H1 (cell line): Measurements from ENCODE around the gene ERC1. TPM values are rescaled to one million over a fixed set of nuclear protein-coding genes. Genes with fewer than 3 reads are reported as not detected.

Source experiments
- CTCF ChIA-PET: fragments of 300-600 bp; sonication (Branson Sonifier 250); formaldehyde crosslinking; loops from one replicate; lab custom pipeline; 2021; ENCODE audit not compliant: partially characterized antibody; lab: Charles Lee
- POLR2A ChIA-PET: fragments of 300-600 bp; sonication (Branson Sonifier 250); formaldehyde crosslinking; loops from one replicate; lab custom pipeline; 2021; ENCODE audit warnings: inconsistent platforms; ENCODE audit not compliant: partially characterized antibody; lab: Charles Lee
- DNase-seq, 2 experiments: peaks; one replicate each; pipeline versions ENCODE4 v3.0.0 to v3.0.0-alpha.2; 2010 to 2022; ENCODE audit warnings: low spot score in 2 of 2, low read depth in 1 of 2, mixed read lengths in 1 of 2
- FAIRE-seq: peaks from 2 replicates; lab custom pipeline; 2011; peaks lifted over from hg19 to GRCh38; lab: Jason Lieb, UNC
- H2AFZ ChIP-seq: 2 replicates; pipeline ENCODE4 v1.8.1; 2012; ENCODE audit warnings: low read length, inconsistent platforms
- H2AK5ac ChIP-seq: 2 replicates; pipeline ENCODE4 v1.6.1; 2013; ENCODE audit warnings: low read depth, low read length
- H2BK120ac ChIP-seq: replicated peaks from 2 replicates; pipeline ENCODE3; 2013; ENCODE audit warnings: low read depth, low read length, inconsistent platforms
- H2BK12ac ChIP-seq: 2 replicates; pipeline ENCODE4 v1.6.1; 2013; ENCODE audit warnings: low read depth, low read length
- H2BK15ac ChIP-seq: 2 replicates; pipeline ENCODE4 v1.6.1; 2013; ENCODE audit warnings: low read length
- H2BK20ac ChIP-seq: 2 replicates; pipeline ENCODE4 v1.6.1; 2013; ENCODE audit warnings: low read length
- H2BK5ac ChIP-seq: 2 replicates; pipeline ENCODE4 v1.6.1; 2013; ENCODE audit warnings: low read depth, low read length
- H3K14ac ChIP-seq: 2 replicates; pipeline ENCODE4 v1.6.1; 2013; ENCODE audit warnings: inconsistent platforms; ENCODE audit not compliant: insufficient read length
- H3K18ac ChIP-seq: 2 replicates; pipeline ENCODE4 v1.6.1; 2013; ENCODE audit warnings: low read length; ENCODE audit errors: extremely low read depth
- H3K23ac ChIP-seq: 2 replicates; pipeline ENCODE4 v1.6.1; 2013; ENCODE audit warnings: inconsistent platforms; ENCODE audit not compliant: insufficient read length
- H3K23me2 ChIP-seq: 2 replicates; pipeline ENCODE4 v1.6.1; 2013; ENCODE audit warnings: low read depth, low read length
- H3K27ac ChIP-seq: 2 replicates; pipeline ENCODE4 v1.6.1; 2011; ENCODE audit warnings: low read depth, low read length, inconsistent platforms
- H3K27me3 ChIP-seq, 4 experiments: replicated peaks in 1 of 4; 1 replicate in 1 of 4; 2 replicates in 3 of 4; pipeline versions ENCODE4 v1.6.1 to v1.8.1; 2011 to 2013; ENCODE audit warnings: low read length in 3 of 4, mild to moderate bottlenecking in 3 of 4, inconsistent platforms in 2 of 4, mixed read lengths in 2 of 4, moderate library complexity in 1 of 4; ENCODE audit not compliant: control insufficient read depth in 3 of 4, insufficient read depth in 3 of 4; ENCODE audit errors: extremely low read depth in 1 of 4
- H3K36me3 ChIP-seq, 4 experiments: 2 replicates each; pipeline versions ENCODE4 v1.6.1 to v1.8.1; 2011 to 2013; ENCODE audit warnings: mild to moderate bottlenecking in 4 of 4, low read length in 3 of 4, moderate library complexity in 2 of 4, control low read depth in 1 of 4, inconsistent platforms in 1 of 4; ENCODE audit not compliant: insufficient read depth in 4 of 4, control insufficient read depth in 2 of 4
- H3K4ac ChIP-seq: replicated peaks from 2 replicates; pipeline ENCODE3; 2013; ENCODE audit warnings: low read length, low read depth, mixed read lengths, inconsistent platforms; ENCODE audit not compliant: insufficient read length
- H3K4me1 ChIP-seq, 4 experiments: replicated peaks in 1 of 4; 1 replicate in 1 of 4; 2 replicates in 3 of 4; pipeline versions ENCODE4 v1.6.1 to v1.8.1; 2011 to 2013; ENCODE audit warnings: low read length in 3 of 4, inconsistent platforms in 2 of 4, mixed read lengths in 1 of 4; ENCODE audit not compliant: insufficient read depth in 4 of 4, control insufficient read depth in 3 of 4
- H3K4me2 ChIP-seq, 2 experiments: 2 replicates each; pipeline versions ENCODE4 v1.6.1 to v1.8.1; 2011 to 2013; ENCODE audit warnings: low read depth in 2 of 2, low read length in 2 of 2, control low read depth in 1 of 2, inconsistent platforms in 1 of 2, mild to moderate bottlenecking in 1 of 2; ENCODE audit not compliant: insufficient read depth in 1 of 2
- H3K4me3 ChIP-seq, 4 experiments: fragments of 200-600, 300-600 bp in 1 of 4; sonication (generic), shearing (Covaris generic), sonication (Bioruptor Twin) in 1 of 4; 2 replicates each; pipeline versions ENCODE4 v1.5.1 to v1.8.1; 2011 to 2016; ENCODE audit warnings: low read length in 4 of 4, low read depth in 3 of 4, control low read depth in 2 of 4, inconsistent platforms in 2 of 4, mild to moderate bottlenecking in 2 of 4, mixed read lengths in 1 of 4, moderate library complexity in 1 of 4; ENCODE audit not compliant: insufficient read depth in 2 of 4; ENCODE audit errors: extremely low read depth in 1 of 4
- H3K56ac ChIP-seq: replicated peaks from 2 replicates; pipeline ENCODE3; 2013; ENCODE audit warnings: low read depth, mild to moderate bottlenecking, mixed read lengths, low read length, inconsistent platforms; ENCODE audit not compliant: insufficient read length
- H3K79me1 ChIP-seq: 2 replicates; pipeline ENCODE4 v1.6.1; 2013; ENCODE audit warnings: low read depth, low read length, control low read depth
- H3K79me2 ChIP-seq, 2 experiments: 2 replicates each; pipeline versions ENCODE4 v1.6.1 to v1.8.1; 2012 to 2013; ENCODE audit warnings: low read length in 2 of 2, mild to moderate bottlenecking in 2 of 2, inconsistent platforms in 1 of 2; ENCODE audit not compliant: insufficient read depth in 2 of 2, control insufficient read depth in 1 of 2
- H3K9ac ChIP-seq, 4 experiments: replicated peaks in 1 of 4; 1 replicate in 1 of 4; 2 replicates in 3 of 4; pipeline versions ENCODE4 v1.6.1 to v1.8.1; 2011 to 2013; ENCODE audit warnings: low read depth in 3 of 4, low read length in 3 of 4, control low read depth in 2 of 4, mild to moderate bottlenecking in 2 of 4, moderate library complexity in 2 of 4, inconsistent platforms in 1 of 4; ENCODE audit errors: extremely low read depth in 1 of 4
- H3K9me3 ChIP-seq, 2 experiments: 2 replicates each; pipeline versions ENCODE4 v1.6.1 to v1.8.1; 2012 to 2013; ENCODE audit warnings: mild to moderate bottlenecking in 2 of 2, moderate library complexity in 2 of 2, control low read depth in 1 of 2, inconsistent platforms in 1 of 2, low read depth in 1 of 2, low read length in 1 of 2, mixed read lengths in 1 of 2; ENCODE audit not compliant: insufficient read depth in 2 of 2
- H4K20me1 ChIP-seq, 2 experiments: replicated peaks in 1 of 2; 2 replicates each; pipeline versions ENCODE3 to v1.8.1; 2011 to 2013; ENCODE audit warnings: inconsistent platforms in 2 of 2, low read length in 2 of 2, mild to moderate bottlenecking in 1 of 2; ENCODE audit not compliant: insufficient read depth in 2 of 2, control insufficient read depth in 1 of 2
- H4K5ac ChIP-seq: 2 replicates; pipeline ENCODE4 v1.6.1; 2013; ENCODE audit warnings: low read length, low read depth, mixed read lengths, inconsistent platforms; ENCODE audit not compliant: insufficient read length
- H4K8ac ChIP-seq: 2 replicates; pipeline ENCODE4 v1.8.0; 2013; ENCODE audit warnings: mild to moderate bottlenecking, moderate library complexity, low read length, inconsistent platforms; ENCODE audit not compliant: insufficient read depth; ENCODE audit errors: extremely low read depth
- H4K91ac ChIP-seq: replicated peaks from 2 replicates; pipeline ENCODE3; 2013; ENCODE audit warnings: low read length, mixed read lengths, inconsistent platforms; ENCODE audit not compliant: insufficient read length
- BRCA1 ChIP-seq: IDR thresholded peaks from 2 replicates; pipeline ENCODE4 v1.6.1; 2012; ENCODE audit warnings: low read depth, low read length, improper control_type of control experiment
- CBX8 ChIP-seq: fragments of 300-800, 300-1000 bp; sonication (generic); IDR thresholded peaks from 2 replicates; pipeline ENCODE4 v1.7.1; 2016; ENCODE audit warnings: low read depth, low read length, borderline replicate concordance
- CEBPB ChIP-seq: IDR thresholded peaks from 2 replicates; pipeline ENCODE4 v1.6.1; 2012; ENCODE audit warnings: low read depth, low read length
- CHD2 ChIP-seq: IDR thresholded peaks from 2 replicates; pipeline ENCODE4 v1.6.1; 2012; ENCODE audit warnings: low read length, improper control_type of control experiment
- EZH2 ChIP-seq: fragments of 200-600 bp; sonication (generic); IDR thresholded peaks from 2 replicates; pipeline ENCODE4 v1.7.1; 2012; ENCODE audit warnings: low read depth, mild to moderate bottlenecking, moderate library complexity, low read length, inconsistent platforms; ENCODE audit not compliant: severe bottlenecking
- GABPA ChIP-seq: IDR thresholded peaks from 2 replicates; pipeline ENCODE4 v1.6.1; 2011; ENCODE audit warnings: mild to moderate bottlenecking, low read length, moderate library complexity, borderline replicate concordance; ENCODE audit not compliant: insufficient read depth
- KDM1A ChIP-seq: fragments of 200-600, 300-600 bp; sonication (generic); IDR thresholded peaks from 2 replicates; pipeline ENCODE4 v1.7.1; 2016; ENCODE audit warnings: mild to moderate bottlenecking, low read length, borderline replicate concordance
- KDM5A ChIP-seq: fragments of 200-600 bp; IDR thresholded peaks from 2 replicates; pipeline ENCODE4 v1.7.1; 2012; ENCODE audit warnings: mild to moderate bottlenecking, low read length, inconsistent platforms, mixed read lengths
- MAX ChIP-seq: IDR thresholded peaks from 2 replicates; pipeline ENCODE4 v1.6.1; 2012; ENCODE audit warnings: inconsistent platforms
- RXRA ChIP-seq: IDR thresholded peaks from 2 replicates; pipeline ENCODE4 v1.6.1; 2011; ENCODE audit warnings: low read depth, mild to moderate bottlenecking, low read length, moderate library complexity; ENCODE audit not compliant: insufficient read depth
- SIN3A ChIP-seq, 2 experiments: IDR thresholded peaks in 1 of 2; conservative IDR thresholded peaks in 1 of 2; 2 replicates each; pipeline ENCODE4 v1.6.1; 2011 to 2012; ENCODE audit warnings: low read length in 2 of 2, improper control_type of control experiment in 1 of 2, low read depth in 1 of 2, mild to moderate bottlenecking in 1 of 2
- SIX5 ChIP-seq: IDR thresholded peaks from 2 replicates; pipeline ENCODE4 v1.6.1; 2011; ENCODE audit warnings: mild to moderate bottlenecking, low read depth, low read length
- SRF ChIP-seq: IDR thresholded peaks from 2 replicates; pipeline ENCODE4 v1.6.1; 2011; ENCODE audit warnings: mild to moderate bottlenecking, low read depth, low read length, moderate library complexity
- WGBS, 2 experiments: shearing (Covaris generic) in 1 of 2; methylation state at CpG; one replicate each; pipeline versions ENCODE4 v1.1.6 to v1.1.7; 2013 to 2015; ENCODE audit warnings: low lambda C conversion rate in 2 of 2, mixed read lengths in 2 of 2, inconsistent platforms in 1 of 2, low coverage in 1 of 2, missing lambda C conversion rate in 1 of 2; ENCODE audit not compliant: insufficient replicate concordance in 2 of 2, insufficient coverage in 1 of 2, insufficient read length in 1 of 2; ENCODE audit errors: extremely low coverage in 1 of 2, missing lambda C conversion rate in 1 of 2; 5-methylcytosine and 5-hydroxymethylcytosine counted together
- polyA plus RNA-seq, 7 experiments: library from polyadenylated mRNA; depleted of rRNA in 3 of 7; stranded (reverse) in 5 of 7; unstranded in 2 of 7; fragments of >200 nt in 5 of 7; fragments of 200-250 nt in 2 of 7; gene quantifications; 1 replicate in 5 of 7; 2 replicates in 1 of 7; 4 replicates in 1 of 7; pipeline versions ENCODE4 v1.2.1 to v1.2.3, GENCODE V29; 2011 to 2013; ENCODE audit warnings: missing spikeins in 2 of 7, mixed read lengths in 2 of 7
- total RNA-seq: library from RNA; stranded (reverse); fragmentation: NEBNext Ultra II Directional; extraction: Animal tissue kit (Norgen Biotek cat#: 25700); gene quantifications from 2 replicates; pipeline ENCODE4 v1.2.1, GENCODE V29; 2021
- TF ChIP-seq, protein P1 (sequence below): IDR thresholded peaks from 2 replicates; pipeline ENCODE4 v1.6.1; 2011; ENCODE audit warnings: low read depth, mild to moderate bottlenecking, low read length; ENCODE audit not compliant: insufficient read depth

Gene ERC1
- total and polyA plus RNA-seq, 2 of the 8 experiments (the other 6 are each of a cell fraction or from before 2014, with no cell fraction given), result 7.8 to 45.7 TPM

GRCh38 chr12:1332327-1332726, 341.3 kb downstream of the ERC1 start:
- no peak overlapping the region for H4K91ac ChIP-seq
- CTCF ChIA-PET, result interaction anchor here (1.6 kb wide), 1 partner anchor 251 kb away, joined by 4 read pairs; no protein-coding TSS in a partner anchor
- no peak for TF ChIP-seq GABPA
- no peak for TF ChIP-seq SIN3A (conservative IDR thresholded peaks at IDR 0.05 in 1 of 2, IDR thresholded peaks at IDR 0.05 in 1 of 2; ENCODE audit: low read depth in 1 of 2, low read length in 2 of 2)
- TF ChIP-seq, protein P1, sequence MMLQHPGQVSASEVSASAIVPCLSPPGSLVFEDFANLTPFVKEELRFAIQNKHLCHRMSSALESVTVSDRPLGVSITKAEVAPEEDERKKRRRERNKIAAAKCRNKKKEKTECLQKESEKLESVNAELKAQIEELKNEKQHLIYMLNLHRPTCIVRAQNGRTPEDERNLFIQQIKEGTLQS, result no peak
- no peak for TF ChIP-seq MAX
- no peak for TF ChIP-seq SIX5
- TF ChIP-seq KDM1A, result no peak
- no peak for TF ChIP-seq CHD2
- no peak for TF ChIP-seq SRF
- no peak for TF ChIP-seq EZH2
- TF ChIP-seq CBX8, result no peak
- no peak for TF ChIP-seq CEBPB
- no peak for TF ChIP-seq KDM5A
- no peak for TF ChIP-seq BRCA1
- no peak for TF ChIP-seq RXRA

More at GRCh38 chr12:1332327-1332726, 341.3 kb downstream of the ERC1 start:
- Histone ChIP-seq H3K14ac (no peak overlapping the region), H3K27ac (no peak overlapping the region), H3K23me2 (no peaks in the 10 kb centered on the region), H2BK12ac (no peak overlapping the region), H3K4ac (no peak overlapping the region), H3K4me1 (no peaks in the 10 kb centered on the region), H2AK5ac (no peak overlapping the region), H3K56ac (no peak overlapping the region), H3K9me3 (no peaks in the 10 kb centered on the region), H3K79me2 (no peaks in the 10 kb centered on the region), H3K79me1 (no peaks in the 10 kb centered on the region), H4K5ac (no peak overlapping the region), H3K18ac (no peak overlapping the region), H2BK20ac (no peak overlapping the region), H2BK5ac (no peak overlapping the region), H4K8ac (no peak overlapping the region), H2AFZ (no peak overlapping the region), H2BK120ac (no peak overlapping the region), H4K20me1 (peaks cover 0 to under 1% of the 10 kb centered on the region in 2 experiments), H3K23ac (no peak overlapping the region), H3K4me2 (no peak overlapping the region), H3K36me3 (no peaks in the 10 kb centered on the region), H3K9ac (no peak overlapping the region), H2BK15ac (no peak overlapping the region), H3K4me3 (no peak overlapping the region), H3K27me3 (no peaks in the 10 kb centered on the region)
- POLR2A ChIA-PET, result no interaction called here
- WGBS, 2 experiments, result 90% methylated on average over 3 of the region's 3 CpGs; no CpG with 5 or more reads in 1 of the 2 experiments
- DNase-seq, result no peak
- FAIRE-seq, result no peak
